Left ventricle myocardium inferior (tissue), 1 donor: ENCODE data around the gene PHYKPL. TPM values are rescaled to one million over a fixed set of nuclear protein-coding genes. Genes with fewer than 3 reads are reported as not detected.

Experiments
- DNase-seq: peaks from one replicate; pipeline ENCODE4 v3.0.0-alpha.2; 2020
- H3K27ac ChIP-seq: fragments of 200-600 bp; replicated peaks from 2 replicates; pipeline ENCODE4 v1.8.0; 2021
- H3K27me3 ChIP-seq: fragments of 200-600 bp; 2 replicates; pipeline ENCODE4 v1.8.0; 2021; ENCODE audit warnings: low read depth
- H3K36me3 ChIP-seq: fragments of 200-600 bp; 2 replicates; pipeline ENCODE4 v1.8.0; 2021
- H3K4me1 ChIP-seq: fragments of 200-600 bp; 2 replicates; pipeline ENCODE4 v1.8.0; 2021
- H3K4me3 ChIP-seq: fragments of 200-600 bp; 2 replicates; pipeline ENCODE4 v1.8.0; 2021; ENCODE audit warnings: mild to moderate bottlenecking, moderate library complexity
- H3K9me3 ChIP-seq: fragments of 200-600 bp; replicated peaks from 2 replicates; pipeline ENCODE4 v1.8.0; 2021
- intact Hi-C: fragments of 100-400 bp; cut with micrococcal nuclease; formaldehyde crosslinking; loops from one replicate; pipeline ENCODE4 v1.11.0; 2022
- total RNA-seq: library from RNA; stranded (reverse); fragmentation: NEBNext Ultra II Directional; extraction: Animal tissue kit (Norgen Biotek cat#: 25700); gene quantifications from one replicate; pipeline ENCODE4 v1.2.1, GENCODE V29; 2021
- TF ChIP-seq, protein P1 (sequence below): fragments of 200-600 bp; IDR thresholded peaks from 2 replicates; pipeline ENCODE4 v1.8.0; 2021; ENCODE audit warnings: antibody characterized with exemption, mild to moderate bottlenecking, borderline replicate concordance
- donor health status: DM: no; HTN: yes; CAD: no; lungs with severe emphysema.

The PHYKPL gene
- total RNA-seq, 1 donor from 2014 or later, result 34.0 TPM

DNA sequence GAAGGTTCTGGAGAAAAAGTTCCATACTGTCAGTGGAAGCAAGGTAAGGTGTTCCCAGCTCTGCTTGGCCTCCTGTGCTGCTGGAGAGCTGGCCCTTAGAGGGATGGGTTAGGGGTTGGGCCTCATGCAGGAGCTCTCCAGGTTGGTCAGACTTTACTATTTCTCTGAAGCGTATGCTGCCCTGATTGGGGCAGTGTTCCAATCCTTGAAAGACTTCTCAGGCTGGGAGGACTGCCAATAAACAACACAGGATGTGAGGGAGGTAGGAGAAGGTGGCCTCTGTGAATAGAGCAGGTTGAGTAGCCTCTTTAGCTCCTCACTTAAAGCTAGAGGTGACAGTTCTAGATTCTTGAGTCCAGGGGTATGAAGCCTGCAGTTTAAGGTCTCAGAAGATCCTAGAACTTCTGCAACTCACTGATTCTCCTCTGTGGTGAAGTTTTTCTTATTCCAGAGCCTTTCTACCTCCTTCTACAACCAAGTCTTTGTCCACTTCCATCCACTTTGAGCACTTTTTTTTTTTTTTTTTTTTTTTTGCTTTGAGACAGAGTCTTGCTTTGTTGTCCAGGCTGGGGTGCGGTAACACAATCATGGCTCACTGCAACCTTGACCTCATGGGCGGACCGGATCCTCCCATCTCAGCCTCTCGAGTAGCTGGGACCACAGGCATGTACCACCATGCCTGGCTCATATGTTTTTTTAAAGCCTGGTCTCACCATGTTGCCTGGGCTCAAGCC lies 25.3 kb downstream of the PHYKPL start:
- no peaks in the 10 kb centered on the region for H3K27me3 ChIP-seq
- peak overlapping the region; percentile 96 for H3K27ac ChIP-seq
- peaks cover 62% of the 10 kb centered on the region for H3K36me3 ChIP-seq
- no peak for DNase-seq
- peaks cover 43% of the 10 kb centered on the region for H3K4me1 ChIP-seq
- TF ChIP-seq, protein P1, sequence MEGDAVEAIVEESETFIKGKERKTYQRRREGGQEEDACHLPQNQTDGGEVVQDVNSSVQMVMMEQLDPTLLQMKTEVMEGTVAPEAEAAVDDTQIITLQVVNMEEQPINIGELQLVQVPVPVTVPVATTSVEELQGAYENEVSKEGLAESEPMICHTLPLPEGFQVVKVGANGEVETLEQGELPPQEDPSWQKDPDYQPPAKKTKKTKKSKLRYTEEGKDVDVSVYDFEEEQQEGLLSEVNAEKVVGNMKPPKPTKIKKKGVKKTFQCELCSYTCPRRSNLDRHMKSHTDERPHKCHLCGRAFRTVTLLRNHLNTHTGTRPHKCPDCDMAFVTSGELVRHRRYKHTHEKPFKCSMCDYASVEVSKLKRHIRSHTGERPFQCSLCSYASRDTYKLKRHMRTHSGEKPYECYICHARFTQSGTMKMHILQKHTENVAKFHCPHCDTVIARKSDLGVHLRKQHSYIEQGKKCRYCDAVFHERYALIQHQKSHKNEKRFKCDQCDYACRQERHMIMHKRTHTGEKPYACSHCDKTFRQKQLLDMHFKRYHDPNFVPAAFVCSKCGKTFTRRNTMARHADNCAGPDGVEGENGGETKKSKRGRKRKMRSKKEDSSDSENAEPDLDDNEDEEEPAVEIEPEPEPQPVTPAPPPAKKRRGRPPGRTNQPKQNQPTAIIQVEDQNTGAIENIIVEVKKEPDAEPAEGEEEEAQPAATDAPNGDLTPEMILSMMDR, result no peak
- H3K4me3 ChIP-seq, result no peak overlapping the region
- H3K9me3 ChIP-seq, result no peaks in the 10 kb centered on the region
- intact Hi-C loops, result no loop called here

DNA sequence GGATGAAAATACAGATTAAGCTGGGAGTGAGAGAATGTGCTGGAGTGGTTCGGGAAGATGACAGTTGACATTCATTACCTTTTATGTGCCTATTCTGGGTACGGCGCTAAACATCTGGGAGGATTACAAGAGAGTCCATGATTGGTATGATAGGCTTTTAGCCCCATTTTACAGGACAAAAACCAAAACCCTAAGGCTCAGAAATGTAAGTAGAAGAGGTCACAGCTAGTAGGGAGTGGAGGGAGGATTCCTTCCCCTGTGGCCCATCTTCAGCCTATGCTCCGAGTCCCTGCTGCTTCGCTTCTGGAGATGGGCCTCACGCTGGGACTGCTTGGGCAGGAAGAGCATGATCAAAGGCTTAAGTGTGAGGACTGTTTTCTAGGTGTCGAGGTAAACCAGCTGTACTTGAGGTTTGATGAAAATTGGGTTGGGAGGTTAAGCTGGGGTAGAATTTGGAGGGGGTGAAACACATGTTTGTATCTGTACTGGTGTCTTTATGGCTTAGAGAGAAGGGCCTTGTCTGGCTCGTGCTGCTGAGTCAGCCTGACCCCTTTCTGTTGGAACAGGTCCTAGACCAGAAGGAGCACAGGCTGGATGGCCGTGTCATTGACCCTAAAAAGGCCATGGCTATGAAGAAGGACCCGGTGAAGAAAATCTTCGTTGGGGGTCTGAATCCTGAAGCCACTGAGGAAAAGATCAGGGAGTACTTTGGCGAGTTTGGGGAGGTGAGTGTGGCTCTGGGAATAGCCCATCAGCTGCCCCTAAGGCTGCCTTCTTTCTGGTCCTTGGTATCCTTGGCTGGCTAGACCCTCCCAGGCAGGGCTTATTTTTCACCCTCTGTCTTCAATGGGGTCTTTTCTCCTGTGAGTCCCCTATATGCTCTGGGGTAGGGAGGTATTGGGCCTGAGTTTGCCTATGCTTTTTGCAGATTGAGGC lies 26.2 kb downstream of the PHYKPL start:
- no peak for DNase-seq
- intact Hi-C loops, result no loop called here
- Histone ChIP-seq H3K4me3 (peak overlapping the region; percentile 94), H3K36me3 (peaks cover 53% of the 10 kb centered on the region), H3K27ac (peak overlapping the region; percentile 96), H3K9me3 (no peaks in the 10 kb centered on the region), H3K4me1 (peaks cover 43% of the 10 kb centered on the region), H3K27me3 (no peaks in the 10 kb centered on the region)
- TF ChIP-seq, protein P1, result no peak

DNA sequence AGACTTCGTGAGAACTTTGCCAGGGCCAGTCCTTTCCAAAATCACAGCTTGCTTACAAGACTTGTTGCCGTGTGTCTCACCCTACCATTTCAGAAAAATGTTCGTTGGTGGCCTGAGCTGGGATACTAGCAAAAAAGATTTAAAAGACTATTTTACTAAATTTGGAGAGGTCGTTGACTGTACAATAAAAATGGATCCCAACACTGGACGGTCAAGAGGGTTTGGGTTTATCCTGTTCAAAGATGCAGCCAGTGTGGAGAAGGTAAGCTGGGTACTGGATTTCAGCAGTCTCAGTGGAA lies 26.9 kb downstream of the PHYKPL start:
- peak overlapping the region; percentile 94 for H3K4me3 ChIP-seq
- TF ChIP-seq, protein P1, result no peak
- no peak for DNase-seq
- H3K27me3 ChIP-seq, result no peaks in the 10 kb centered on the region
- intact Hi-C loops, result no loop called here
- H3K27ac ChIP-seq, result peak overlapping the region; percentile 96
- no peaks in the 10 kb centered on the region for H3K9me3 ChIP-seq
- peaks cover 43% of the 10 kb centered on the region for H3K4me1 ChIP-seq
- H3K36me3 ChIP-seq, result peaks cover 45% of the 10 kb centered on the region

DNA sequence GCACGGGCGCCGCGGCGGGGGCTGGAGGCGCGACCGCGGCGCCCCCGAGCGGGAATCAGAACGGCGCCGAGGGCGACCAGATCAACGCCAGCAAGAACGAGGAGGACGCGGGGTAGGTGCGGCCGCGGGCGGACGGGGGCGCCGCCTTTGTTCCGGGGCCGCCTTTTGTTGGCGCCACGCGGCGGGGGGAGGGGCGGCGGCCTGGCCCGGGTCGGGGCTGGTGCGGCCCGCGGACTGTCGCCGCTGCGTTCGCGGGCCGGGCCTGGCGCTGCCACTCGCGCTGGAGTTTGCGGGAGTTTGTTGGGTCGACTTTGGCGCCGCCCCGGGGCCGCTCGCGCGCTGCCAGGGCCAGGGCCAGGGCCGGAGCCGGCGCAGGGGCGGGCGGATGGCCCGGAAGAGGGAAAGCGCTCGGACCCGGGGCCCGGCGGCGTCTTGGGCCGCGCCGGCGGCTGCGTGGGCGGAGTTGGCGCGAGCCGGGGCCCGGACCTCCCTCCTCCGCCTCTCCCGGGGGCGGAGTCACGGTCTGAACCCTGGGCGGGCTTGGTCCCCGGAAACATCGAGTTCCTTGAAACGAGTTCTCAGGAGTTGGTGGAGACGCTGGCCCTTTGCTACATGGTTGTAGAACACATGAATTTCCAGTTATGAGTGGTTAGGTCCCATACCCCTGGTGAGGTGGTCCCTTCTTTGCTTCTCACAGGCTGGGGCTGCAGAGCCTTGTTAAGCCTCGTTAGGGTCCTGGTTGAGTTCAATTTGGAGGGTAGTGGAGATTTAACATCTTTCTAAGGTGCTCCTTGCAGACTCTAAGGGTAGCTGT lies 27.5 kb downstream of the PHYKPL start:
- Histone ChIP-seq H3K4me1 (peaks cover 43% of the 10 kb centered on the region), H3K36me3 (peaks cover 40% of the 10 kb centered on the region), H3K27ac (peak overlapping the region; percentile 96), H3K9me3 (no peaks in the 10 kb centered on the region), H3K4me3 (peak overlapping the region; percentile 94), H3K27me3 (no peaks in the 10 kb centered on the region)
- TF ChIP-seq, protein P1, result no peak
- intact Hi-C loops, result no loop called here
- DNase-seq, result peak; percentile 80
